IPS-18c (cell line): ENCODE measurements around the gene MYH11.
"Not testable (repeated sequence)": the region's sequence is repeated elsewhere in the genome, so short reads cannot be mapped to it uniquely, and the experiment has no call there.

Experiments used
- H3K4me3 ChIP-seq: 2 replicates; pipeline ENCODE4 v1.7.0; 2013; ENCODE audit warnings: low read depth, mild to moderate bottlenecking, low read length, moderate library complexity; ENCODE audit not compliant: insufficient read depth
- H3K9me3 ChIP-seq: one replicate; pipeline ENCODE4 v1.6.1; 2013; ENCODE audit warnings: mild to moderate bottlenecking, low read length, moderate library complexity; ENCODE audit not compliant: control insufficient read depth, insufficient read depth

The MYH11 gene

DNA sequence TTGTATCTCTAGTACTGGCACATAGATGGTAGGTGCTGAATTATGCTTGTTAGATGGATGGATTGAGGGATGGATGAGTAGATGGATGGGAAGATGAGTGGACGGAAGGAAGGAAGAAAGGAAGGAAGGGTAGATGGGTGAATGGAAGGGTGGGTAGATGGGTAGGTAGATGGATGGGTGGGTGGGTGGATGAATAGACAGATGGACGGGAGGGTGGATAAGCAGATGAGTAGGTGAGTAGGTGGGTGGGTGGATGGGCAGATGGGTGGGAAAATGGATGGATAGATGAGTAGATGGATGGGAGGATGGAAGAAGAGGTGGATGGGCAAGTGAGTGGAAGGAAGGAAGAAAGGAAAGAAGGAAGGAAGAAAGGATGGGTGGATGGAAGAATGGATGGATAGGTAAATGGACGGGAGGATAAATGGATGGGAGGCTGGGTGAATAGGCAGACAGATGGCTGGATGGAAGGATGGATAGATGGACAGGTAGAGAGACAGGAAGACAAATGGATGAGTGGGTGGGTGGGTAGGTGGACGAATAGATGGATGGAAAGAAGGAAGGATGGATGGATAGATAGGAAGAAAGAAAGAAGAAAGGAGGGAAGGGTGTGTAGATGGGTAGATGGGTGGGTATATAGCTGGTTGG lies 56.9 kb downstream of the MYH11 start:
- H3K4me3 ChIP-seq = no peak overlapping the region
- H3K9me3 ChIP-seq = no peaks in the 10 kb centered on the region

DNA sequence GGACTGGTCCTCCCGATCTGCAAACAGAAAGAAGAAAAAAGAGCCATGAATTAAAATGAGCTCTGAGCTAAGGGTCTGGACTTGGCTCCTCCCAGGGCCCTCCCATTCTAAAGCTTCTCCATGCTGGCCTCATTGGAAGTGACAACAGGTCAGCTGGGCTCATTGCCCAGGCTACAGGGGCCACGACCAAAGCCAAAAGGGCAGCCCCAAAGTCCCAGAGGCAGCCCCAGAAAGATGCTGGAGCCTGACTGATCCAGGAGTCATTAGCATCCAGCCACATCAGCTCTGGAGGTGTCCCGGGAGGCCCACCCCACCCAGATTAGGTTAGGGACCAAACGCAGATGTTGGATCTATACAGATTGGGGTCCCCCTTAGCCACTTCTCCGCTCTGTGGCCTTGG lies 58.2 kb downstream of the MYH11 start:
- Histone ChIP-seq H3K9me3 (no peaks in the 10 kb centered on the region), H3K4me3 (no peak overlapping the region)

DNA sequence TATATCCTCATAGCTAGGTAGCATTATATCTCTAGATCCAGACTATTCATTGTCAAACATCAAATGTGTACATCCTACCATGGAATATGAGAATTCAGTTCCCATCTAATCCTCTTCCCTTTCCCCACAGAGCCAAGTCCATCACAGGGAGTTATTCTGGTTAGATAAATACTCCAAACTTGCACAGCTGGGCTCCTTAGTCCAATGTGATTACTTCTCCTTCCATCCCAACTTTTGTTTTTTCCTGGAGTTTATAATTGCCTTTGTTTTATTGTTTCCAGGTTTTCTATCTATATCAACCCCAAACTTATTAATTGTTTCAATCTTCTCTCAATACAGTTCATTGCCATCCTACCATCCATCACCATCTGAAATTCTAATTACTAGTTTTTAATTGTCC lies 59.9 kb downstream of the MYH11 start:
- Histone ChIP-seq H3K4me3 (no peak overlapping the region), H3K9me3 (no peaks in the 10 kb centered on the region)

DNA sequence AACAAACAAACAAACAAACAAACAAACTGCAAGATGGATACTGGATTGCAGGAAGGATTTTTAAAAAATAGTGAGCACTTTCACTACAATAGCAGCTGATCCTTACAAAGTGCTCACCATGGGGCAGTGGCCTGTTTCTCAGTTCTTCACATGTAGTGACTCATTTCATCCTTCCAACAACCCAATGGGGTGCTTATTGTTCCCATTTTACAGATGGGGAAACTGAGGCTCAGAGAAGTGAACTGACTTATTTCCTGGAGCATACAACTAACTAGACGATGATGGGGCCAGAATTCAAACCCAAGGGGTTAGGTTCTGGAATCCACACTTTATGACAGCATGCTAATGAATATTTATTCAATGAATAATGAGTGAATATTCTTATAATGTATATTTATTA lies 61.2 kb downstream of the MYH11 start:
- Histone ChIP-seq H3K4me3 (no peak overlapping the region), H3K9me3 (no peaks in the 10 kb centered on the region)

DNA sequence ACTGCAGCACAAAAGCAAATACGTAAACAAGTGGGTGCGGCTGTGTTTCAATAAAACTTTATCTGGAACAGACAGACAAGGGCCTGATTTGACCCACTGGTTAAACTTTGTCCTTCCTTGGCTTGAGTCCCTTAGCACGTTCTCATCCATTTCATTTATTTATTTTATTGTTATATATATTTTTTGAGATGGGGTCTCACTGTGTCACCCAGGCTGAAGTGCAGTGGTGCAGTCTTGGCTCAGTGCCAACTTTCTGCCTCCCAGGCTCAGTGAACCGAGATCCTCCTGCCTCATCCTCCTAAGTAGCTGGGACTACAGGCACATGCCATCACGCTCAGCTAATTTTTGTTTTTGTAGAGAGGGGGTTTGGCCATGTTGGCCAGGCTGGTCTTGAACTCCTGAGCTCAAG lies 64.3 kb downstream of the MYH11 start:
- H3K9me3 ChIP-seq = no peaks in the 10 kb centered on the region

DNA sequence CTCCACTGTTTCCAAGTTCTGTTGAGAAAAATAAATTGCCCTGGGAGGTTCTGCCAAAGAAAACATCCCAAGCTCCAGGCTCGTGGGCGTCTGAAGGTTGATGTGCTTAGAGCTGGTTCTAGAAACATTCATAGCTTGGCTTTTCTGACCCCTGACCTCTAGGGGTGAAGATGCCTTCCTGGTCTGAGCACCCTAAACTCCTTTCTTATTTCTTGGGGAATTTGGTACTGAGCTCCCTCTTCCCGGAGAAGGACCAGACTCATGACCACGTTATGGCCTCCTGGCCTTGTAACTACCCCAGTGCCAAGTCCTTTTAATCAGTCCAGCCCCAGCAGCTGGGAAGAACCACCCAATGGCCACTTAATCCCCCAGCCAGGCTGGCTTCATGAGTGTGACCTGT lies 66.4 kb downstream of the MYH11 start:
- Histone ChIP-seq H3K9me3 (no peaks in the 10 kb centered on the region), H3K4me3 (no peak overlapping the region)

More for the DNA sequence above, 64.3 kb downstream of the MYH11 start:
- no peak overlapping the region for H3K4me3 ChIP-seq

DNA sequence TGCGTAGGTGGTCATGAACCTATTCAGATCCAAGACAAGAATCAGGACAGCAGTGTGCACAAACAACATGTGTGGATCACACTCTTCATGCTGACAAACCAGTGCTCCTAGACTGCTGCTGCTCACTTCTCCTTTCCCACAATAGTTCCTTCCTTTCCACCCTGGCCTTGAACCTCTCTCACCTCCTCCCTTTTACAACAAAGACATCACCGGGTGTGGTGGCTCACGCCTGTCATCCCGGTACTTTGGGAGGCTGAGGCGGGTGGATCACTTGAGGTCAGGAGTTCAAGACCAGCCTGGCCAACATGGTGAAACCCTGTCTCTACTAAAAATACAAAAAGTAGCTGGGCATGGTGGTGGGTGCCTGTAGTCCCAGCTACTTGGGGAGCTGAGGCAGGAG lies 67.0 kb downstream of the MYH11 start:
- not testable (repeated sequence) for H3K4me3 ChIP-seq, H3K9me3 ChIP-seq

DNA sequence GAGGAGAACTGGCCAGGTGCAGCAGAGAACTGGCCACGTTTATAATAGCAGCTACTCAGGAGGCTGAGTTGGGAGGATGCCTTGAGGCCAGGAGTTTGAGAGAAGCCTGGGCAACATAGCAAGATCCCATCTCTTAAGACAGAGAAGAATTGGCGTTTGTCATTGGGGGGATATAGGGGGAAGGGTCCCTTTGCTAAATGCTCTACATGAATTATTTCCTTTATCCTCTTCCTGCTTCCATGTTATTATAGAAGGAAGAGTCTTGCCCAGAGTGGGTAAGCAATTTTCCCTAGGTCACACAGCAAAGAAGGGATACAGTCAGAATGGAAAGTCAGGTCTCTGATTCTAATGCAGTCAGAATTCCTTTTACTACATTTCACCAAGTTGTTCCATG lies 68.0 kb downstream of the MYH11 start:
- no peak overlapping the region for H3K4me3 ChIP-seq
- no peaks in the 10 kb centered on the region for H3K9me3 ChIP-seq

DNA sequence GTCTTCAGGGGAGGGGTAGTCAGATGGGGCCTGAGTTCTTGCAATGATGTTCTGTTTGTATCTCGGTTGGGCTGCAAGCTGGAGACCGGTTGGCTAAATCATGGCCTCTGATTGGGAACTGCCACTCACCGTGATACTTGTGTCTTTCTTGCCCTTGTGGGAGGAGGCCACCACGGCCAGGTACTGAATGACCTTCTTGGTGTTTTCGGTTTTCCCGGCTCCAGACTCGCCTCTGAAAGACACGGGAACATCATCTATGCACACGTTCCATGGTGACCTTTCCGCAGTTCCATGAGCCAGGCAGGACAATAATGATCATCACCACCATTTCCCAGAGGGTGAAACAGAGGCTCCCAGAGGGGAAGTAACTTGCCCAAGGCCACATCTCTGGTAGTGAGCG lies 70.3 kb downstream of the MYH11 start:
- H3K4me3 ChIP-seq = no peak overlapping the region
- H3K9me3 ChIP-seq = no peaks in the 10 kb centered on the region

DNA sequence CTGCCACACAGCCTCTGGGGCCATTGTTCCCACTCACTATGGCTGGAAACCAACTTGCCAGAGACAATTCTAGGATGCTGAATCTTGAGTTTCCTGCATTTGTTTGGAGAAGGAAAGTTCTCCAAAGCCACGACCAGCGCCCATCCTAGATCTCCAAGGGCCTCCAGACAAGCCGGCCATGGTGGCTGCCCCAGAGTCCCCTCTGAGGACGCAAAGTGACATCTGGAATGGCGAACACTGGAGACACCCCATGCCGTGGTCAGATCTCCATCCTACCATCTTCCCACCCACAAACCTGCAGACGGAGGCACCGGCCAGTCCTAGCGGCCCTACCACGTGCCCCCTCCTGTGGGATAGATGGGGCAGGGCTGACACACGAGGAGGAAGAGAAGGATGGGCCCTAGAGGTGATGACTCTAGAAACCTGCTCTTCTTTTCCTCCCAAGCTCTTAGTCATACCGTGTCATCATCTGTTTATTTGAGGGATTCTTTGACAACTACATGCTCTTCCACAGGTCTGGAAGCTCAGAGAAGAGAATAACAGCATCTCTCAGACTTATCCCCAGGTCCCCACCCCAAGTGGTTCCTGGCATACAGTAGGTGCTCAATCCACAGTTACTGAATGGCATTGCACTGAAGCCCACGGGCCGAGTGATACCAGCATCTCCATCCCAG lies 71.3 kb downstream of the MYH11 start:
- no peaks in the 10 kb centered on the region for H3K9me3 ChIP-seq
- H3K4me3 ChIP-seq = no peak overlapping the region

GRCh38 chr16:15783985-15784384 lies 72.8 kb downstream of the MYH11 start:
- H3K4me3 ChIP-seq = no peak overlapping the region

GRCh38 chr16:15782573-15783365 lies 74.1 kb downstream of the MYH11 start:
- Histone ChIP-seq H3K4me3 (no peak overlapping the region), H3K9me3 (no peaks in the 10 kb centered on the region)

More at GRCh38 chr16:15783985-15784384, 72.8 kb downstream of the MYH11 start:
- H3K9me3 ChIP-seq = no peaks in the 10 kb centered on the region

GRCh38 chr16:15781650-15782049 lies 75.2 kb downstream of the MYH11 start:
- Histone ChIP-seq H3K4me3 (no peak overlapping the region), H3K9me3 (no peaks in the 10 kb centered on the region)

- Histone ChIP-seq H3K9me3 (no peaks in the 10 kb centered on the region), H3K4me3 (no peak overlapping the region)
Observed at GRCh38 chr16:15780805-15781204, 76.0 kb downstream of the MYH11 start.

DNA sequence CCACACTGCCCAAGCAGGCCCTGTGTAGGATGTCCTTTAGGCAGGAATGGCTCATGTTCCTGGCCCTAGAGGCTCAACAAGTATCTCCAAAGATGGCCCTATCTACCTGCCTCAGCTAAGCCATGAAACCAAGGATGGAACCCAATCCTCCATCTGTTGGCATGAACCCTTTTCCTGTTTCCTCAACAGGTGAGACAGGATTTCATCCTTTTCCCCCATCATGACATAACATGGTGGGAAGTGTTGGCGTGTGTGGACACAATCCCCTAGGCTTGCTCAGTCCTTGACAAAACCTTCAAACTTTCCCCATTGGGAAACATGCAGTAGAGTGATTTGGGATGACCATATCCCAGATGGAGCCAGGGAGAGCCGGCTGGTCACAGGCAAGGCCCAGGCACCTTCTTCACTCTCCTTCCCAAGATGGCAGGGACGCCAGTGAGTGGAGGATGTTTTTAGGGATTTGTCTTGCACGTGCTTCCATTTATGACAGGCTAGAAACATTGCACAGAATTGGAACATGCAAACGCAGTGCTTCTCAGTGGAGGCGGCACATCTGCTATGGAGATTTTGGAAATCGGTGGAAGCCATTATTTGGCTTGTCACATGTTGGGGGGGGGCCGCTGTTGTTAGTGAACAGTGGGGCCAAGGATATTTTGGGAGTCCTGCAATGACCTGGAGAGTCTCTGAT lies 77.0 kb downstream of the MYH11 start:
- H3K4me3 ChIP-seq = no peak overlapping the region
- no peaks in the 10 kb centered on the region for H3K9me3 ChIP-seq

DNA sequence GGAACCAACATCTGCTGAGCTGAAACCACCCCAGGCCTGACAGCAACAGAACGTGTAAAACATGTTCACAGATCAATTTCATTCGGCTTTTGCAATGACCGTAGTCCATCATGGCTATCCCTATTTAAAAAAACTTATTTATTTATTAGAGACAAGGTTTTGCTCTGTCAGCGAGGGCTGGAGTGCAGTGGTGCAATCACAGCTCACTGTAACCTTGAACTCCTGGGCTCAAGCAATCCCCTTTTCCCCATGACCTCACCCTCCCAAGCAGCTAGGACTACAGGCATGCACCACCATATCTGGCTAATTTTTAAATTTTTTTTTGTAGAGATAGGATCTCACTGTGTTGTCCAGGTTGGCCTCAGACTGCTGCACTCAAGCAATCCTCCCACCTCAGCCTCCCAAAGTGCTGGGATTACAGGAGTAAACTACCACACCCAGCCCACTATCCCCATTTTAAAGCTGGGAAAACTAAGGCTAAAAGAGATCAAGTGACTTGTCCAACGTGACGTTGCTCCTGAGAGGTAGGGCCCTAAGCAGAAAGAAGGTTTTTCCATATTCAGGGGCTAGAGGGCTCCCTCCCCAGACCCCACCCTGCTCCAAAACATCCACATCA lies 77.7 kb downstream of the MYH11 start:
- H3K4me3 ChIP-seq = no peak overlapping the region
- H3K9me3 ChIP-seq = no peaks in the 10 kb centered on the region

DNA sequence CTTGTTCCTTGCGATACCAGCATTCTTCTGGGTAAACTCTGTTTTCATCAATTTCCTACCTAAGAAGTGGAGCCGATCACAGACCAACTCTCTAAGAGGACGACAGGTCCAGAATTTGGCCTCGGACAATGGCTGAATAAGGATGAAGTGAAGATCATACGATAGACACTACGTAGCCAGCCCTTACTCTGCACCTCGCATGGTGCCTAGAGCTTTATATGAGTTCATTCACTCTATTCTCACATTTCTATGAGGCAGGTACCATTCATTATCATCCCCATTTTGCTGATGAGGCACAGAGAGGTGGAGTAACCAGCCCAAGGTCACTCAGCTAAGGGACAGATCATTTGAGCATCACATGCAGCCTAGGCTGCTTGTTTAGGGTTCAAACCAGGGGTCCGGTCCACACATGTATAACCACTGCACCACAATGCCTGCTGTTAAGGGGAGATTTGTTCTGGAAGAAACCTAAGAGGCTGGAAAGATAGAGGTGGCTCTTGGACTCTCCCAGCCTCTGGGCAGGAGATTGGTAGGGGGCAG lies 78.6 kb downstream of the MYH11 start:
- Histone ChIP-seq H3K9me3 (no peaks in the 10 kb centered on the region), H3K4me3 (no peak overlapping the region)
